ENCODE results near the gene CCDC51.
"Not testable (repeated sequence)": the region's sequence is repeated elsewhere in the genome, so short reads cannot be mapped to it uniquely, and the experiment has no call there.

Gene CCDC51

DNA sequence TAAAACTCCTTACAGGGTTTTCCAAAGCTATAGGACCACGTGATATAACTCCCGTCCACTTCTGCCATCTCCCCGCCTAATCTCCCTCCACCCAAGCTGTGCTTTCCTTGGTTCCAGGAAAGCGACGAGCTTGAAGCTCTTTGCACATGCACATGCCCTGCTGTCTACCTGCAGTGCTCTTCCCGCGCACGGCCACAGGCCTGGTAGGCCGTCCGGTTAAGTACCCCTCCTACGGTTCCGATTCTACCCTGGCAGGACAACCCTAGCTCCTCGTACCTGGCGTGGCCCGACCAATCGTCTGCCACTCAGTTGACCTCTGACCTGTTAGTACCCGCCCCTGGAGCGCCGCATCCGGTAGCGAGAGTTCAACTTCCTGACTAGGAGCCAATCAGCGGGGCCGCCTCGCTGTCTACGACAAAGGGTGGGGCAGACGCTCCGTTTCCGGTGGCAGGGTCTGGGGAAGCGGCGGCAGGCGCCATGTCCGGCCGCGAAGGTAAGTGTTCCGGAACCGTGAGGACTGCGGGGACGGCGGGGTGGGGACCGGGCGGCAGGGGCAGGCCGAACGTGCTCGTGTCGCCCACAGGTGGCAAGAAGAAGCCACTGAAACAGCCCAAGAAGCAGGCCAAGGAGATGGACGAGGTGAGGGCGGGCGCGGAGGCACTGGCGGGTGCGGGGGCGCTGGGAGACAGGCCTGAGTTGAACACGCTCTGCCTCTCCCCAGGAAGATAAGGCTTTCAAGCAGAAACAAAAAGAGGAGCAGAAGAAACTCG is at the start of gene CCDC51, which contains the start of gene TMA7:
Gene CCDC51 (minus strand): TSS at position 300 of the 770 bp plus-strand sequence. CDS start 4,991 bp downstream, outside the sequence.
Gene TMA7 (plus strand): TSS at position 438 of the 770 bp plus-strand sequence. CDS start 40 bp downstream, at position 478.
- in situ Hi-C loops (cut with MboI; ENCODE audit: low sequenced_read_pairs): loop anchor here (10.0 kb wide), 1 partner anchor 165 kb away; no protein-coding TSS in a partner anchor

DNA sequence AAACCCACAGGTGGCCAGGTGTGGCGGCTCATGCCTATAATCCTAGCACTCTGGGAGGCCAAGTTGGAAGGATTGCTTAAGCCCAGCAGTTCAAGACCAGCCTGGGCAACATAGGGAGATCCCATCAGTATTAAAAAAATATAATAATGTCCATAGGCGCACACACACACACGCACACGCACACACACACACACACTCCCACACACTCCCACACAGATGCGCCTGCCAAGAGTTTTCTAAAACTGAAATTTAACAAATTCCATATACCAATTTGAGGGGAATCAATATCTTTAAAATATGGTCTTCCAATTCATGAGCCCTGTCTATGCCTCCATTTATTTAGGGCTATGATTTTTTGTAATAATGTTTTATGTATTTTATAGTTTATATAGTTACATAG is 47.0 kb upstream of the CCDC51 start:
- in situ Hi-C loops (cut with MboI; ENCODE audit: low sequenced_read_pairs): no loop called here

- in situ Hi-C loops (cut with MboI; ENCODE audit: low sequenced_read_pairs): not testable (repeated sequence)
Observed at GRCh38 chr3:48482822-48483221, 42.9 kb upstream of the CCDC51 start.

- in situ Hi-C loops (cut with MboI; ENCODE audit: low sequenced_read_pairs): not testable (repeated sequence)
Observed at GRCh38 chr3:48480891-48481290, 41.0 kb upstream of the CCDC51 start.

DNA sequence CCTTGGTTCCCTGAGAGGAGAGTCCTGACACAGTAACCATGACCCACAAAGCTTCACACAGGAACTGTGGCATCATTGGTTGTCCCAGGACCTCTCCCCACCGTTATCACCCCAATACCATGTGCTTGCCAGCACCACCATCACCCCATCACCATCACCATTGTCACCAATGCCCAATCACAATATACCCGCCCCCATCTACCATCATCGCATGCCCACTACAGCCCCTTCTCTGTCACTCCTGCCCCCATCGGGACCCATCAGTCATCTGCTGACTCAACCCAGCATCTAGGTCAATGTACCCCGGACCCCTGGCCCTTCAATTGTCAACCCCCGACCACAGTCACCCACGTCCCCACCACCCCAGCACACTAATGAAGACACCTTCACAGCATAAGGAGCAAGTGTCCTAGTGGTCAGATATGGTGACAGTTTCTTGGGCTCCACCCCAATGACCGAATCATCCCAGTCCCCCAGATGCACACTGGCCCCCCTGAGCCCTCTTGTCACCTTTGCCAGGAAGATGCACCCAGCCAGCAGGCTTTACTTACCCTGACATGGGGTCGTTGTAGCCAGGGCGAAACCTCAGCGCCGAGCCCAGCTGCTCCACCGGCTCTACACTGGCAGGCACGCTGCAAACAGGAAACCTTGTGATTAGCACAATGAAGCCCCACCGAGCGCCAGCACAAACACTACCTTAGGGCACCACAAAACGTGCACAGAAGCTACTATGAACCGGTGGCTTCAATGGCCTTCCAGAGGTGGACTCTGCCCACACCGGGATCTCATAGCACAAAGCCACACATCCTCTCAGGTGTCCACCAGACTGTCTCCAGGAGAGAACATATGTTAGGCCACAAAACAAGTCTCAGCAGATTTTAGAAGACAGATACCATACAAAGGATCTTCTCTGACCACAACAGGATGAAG is 39.0 kb upstream of the CCDC51 start:
- in situ Hi-C loops (cut with MboI; ENCODE audit: low sequenced_read_pairs): no loop called here

DNA sequence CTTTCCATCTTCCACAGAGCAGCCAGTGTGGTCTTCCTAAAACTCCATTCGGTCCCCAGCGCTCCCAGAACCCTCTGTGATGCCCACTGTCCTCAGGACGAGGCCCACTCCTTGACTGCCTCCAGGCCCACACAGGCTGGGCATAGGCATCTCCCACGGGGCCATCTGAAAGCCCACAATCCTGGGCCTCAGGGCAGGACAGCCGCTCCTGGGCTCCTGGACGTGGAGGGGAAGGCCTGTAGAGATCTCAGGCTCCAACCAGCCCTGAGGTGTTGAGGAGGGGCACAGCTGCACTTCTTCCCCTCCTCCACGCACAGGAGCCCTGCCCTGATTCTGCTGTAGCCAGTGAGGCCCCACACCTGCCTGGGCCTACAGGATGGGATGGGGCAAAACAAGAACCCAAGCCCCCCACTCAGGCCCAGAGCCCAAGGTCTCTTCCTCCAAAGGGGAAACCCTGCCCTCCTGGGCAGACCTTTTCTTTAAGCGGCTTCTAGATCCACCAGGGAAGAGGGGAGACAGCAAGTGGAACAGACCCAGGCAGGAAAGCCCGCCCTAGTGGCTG is 38.1 kb upstream of the CCDC51 start:
- in situ Hi-C loops (cut with MboI; ENCODE audit: low sequenced_read_pairs): no loop called here

DNA sequence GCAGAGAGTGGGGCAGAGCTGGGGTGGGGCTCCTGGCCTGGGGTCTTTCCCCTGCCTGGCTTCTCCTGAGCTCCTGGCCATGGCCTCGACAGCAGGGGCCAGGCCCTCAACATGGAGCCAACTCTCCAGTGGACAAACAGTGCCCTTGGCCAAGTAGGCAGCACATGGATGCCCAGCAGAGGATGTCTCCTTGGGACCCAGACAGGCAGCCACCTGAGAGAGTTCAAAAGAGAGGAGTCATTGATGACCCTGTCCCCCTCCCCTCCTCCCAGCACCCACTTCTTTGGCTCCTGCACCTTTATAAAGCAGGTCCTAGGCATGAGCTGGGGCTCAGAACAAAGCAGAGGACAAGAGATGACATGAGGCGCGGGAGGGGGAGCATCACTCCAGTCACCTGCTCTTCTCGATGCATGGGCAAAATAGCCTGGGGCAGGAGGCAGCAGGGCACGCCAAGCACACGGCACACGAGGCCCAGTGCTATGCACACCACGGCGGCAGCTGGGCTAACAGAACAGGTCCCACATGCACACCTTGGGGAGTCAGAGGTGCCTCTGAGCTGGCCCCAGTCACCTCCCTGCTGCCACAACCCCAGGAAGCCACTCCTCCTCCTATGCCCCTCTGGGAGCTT is 36.6 kb upstream of the CCDC51 start:
- in situ Hi-C loops (cut with MboI; ENCODE audit: low sequenced_read_pairs): no loop called here

GRCh38 chr3:48475188-48475587 is 35.3 kb upstream of the CCDC51 start:
- in situ Hi-C loops (cut with MboI; ENCODE audit: low sequenced_read_pairs): no loop called here

GRCh38 chr3:48474619-48475018 is 34.7 kb upstream of the CCDC51 start:
- in situ Hi-C loops (cut with MboI; ENCODE audit: low sequenced_read_pairs): no loop called here

DNA sequence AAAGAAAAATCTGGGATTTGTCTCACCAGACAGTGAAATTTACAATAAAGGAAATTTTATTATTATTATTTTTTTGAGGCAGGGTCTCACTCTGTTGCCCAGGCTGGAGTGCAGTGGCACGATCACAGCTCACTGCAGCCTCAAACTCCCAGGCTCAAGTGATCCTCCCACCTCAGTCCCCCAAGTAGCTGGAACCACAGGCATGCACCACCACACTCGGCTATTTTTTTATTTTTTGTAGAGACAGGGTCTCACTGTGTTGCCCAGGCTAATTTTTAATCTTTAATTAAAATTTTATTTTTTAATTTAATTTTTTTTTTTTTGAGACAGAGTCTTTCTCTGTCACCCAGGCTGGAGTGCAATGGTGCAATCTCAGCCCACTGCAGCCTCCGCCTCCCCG is 34.1 kb upstream of the CCDC51 start:
- in situ Hi-C loops (cut with MboI; ENCODE audit: low sequenced_read_pairs): not testable (repeated sequence)

DNA sequence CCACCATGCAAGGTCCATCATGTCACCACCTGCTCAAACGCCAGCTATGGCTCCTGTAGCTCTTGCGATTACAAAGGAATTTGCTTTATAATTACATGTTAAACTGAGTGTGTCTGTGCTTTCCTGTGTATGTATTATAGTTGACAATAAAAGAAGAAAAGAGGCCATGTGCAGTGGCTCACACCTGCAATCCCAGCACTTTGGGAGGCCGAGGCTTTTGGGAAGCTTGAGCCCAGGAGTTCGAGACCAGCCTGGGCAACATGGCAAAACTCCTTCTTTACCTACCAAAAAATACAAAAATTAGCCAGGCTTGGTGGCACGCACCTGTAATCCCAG is 33.7 kb upstream of the CCDC51 start:
- in situ Hi-C loops (cut with MboI; ENCODE audit: low sequenced_read_pairs): no loop called here

- in situ Hi-C loops (cut with MboI; ENCODE audit: low sequenced_read_pairs): no loop called here
Observed at GRCh38 chr3:48472923-48473616, 33.2 kb upstream of the CCDC51 start.

- in situ Hi-C loops (cut with MboI; ENCODE audit: low sequenced_read_pairs): no loop called here
Observed at GRCh38 chr3:48472673-48472922, 32.7 kb upstream of the CCDC51 start.

DNA sequence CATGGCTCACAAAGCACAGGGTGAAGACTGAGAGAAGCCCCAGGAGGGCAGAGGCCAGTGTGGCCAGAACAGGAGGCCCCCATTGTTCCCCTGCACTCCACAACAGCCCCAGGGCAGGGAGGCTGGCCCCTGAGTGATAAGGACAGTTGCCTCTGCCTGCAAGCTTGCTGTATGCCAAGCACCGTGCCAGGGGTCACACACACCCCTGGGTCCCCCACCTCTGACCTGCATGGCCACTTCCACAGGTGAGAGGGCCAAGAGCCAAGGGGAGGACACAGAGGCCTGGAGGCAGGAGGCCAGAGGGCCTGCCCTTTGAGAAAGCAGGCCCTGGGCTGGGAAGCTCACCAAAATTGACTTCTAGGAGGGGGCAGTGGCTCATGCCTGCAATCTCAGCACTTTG is 30.4 kb upstream of the CCDC51 start:
- in situ Hi-C loops (cut with MboI; ENCODE audit: low sequenced_read_pairs): no loop called here

GRCh38 chr3:48469046-48469915 is 29.4 kb upstream of the CCDC51 start:
- in situ Hi-C loops (cut with MboI; ENCODE audit: low sequenced_read_pairs): no loop called here

DNA sequence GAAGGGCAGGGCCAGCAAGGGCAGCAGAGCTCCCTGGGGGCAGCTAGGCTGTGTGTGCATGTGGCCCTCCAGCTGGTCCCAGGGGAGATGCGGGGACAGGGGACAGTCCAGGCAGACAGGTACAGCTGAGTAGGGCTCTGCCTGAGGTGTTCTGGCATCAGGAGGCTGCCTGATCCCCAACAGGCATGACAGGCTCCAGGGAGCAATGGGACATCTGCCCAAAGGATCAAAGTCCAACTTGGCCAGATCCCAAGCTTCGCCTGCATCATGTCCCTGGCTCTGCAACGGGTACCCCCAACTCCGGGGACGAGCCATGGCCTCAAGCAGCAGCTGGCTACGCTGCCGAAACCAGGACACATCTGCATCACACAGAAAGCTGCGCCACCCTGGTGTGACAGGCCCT is 28.4 kb upstream of the CCDC51 start:
- in situ Hi-C loops (cut with MboI; ENCODE audit: low sequenced_read_pairs): no loop called here

DNA sequence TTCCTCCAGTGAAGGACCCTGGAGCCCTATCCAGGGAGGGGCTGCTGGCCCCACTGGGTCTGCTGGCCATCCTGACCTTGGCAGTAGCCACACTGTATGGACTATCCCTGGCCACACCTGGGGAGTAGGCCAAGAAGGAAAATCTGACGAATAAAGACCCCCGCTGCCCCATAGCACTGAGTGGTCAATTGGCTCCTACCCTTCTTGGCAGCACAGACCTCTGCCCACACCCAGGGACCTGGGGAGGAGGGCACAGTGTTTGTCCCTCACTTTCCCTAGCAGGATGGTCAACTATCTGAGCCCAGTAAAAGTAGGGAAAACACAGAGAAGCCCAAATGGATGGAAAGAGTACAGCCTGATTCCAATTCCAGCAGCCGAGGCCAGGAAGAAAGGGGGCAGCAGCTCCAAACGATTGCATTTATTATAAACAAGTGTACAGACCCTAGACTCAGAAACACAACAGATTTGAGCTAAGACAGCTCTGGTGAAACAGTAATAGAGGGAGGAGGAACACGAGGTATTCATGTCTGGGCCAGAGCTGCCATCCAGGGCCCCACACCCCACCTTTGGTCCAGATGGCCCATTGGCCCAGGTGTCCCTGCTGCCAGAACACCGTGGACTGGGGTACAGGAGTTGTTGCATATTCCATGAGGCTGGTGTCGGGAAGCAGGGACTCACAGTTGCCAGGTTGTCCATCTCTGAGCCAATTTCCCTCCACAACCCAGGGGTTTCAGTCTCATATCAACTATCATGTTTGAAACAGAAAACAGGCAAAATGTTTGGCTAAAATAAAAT is 27.8 kb upstream of the CCDC51 start:
- in situ Hi-C loops (cut with MboI; ENCODE audit: low sequenced_read_pairs): no loop called here

- in situ Hi-C loops (cut with MboI; ENCODE audit: low sequenced_read_pairs): no loop called here
Observed at GRCh38 chr3:48467110-48467454, 27.2 kb upstream of the CCDC51 start.
